ENCODE data around the gene SP5. TPM values are rescaled to one million over a fixed set of nuclear protein-coding genes. Genes with fewer than 3 reads are reported as not detected.

Gene SP5
- total and polyA plus RNA-seq, 9 of the 15 experiments (the other 6 are each of a cell fraction or from before 2014, with no cell fraction given), result 0.03 to 1.7 (median 0.16) TPM; not detected in 1

GRCh38 chr2:170740660-170741059, 25.5 kb downstream of the SP5 start (continued):
- TF ChIP-seq REST (IDR thresholded peaks at IDR 0.05; ENCODE audit: borderline replicate concordance), result no peak
- TF ChIP-seq REST (CRISPR knock-in tag; IDR thresholded peaks at IDR 0.05; ENCODE audit: low read depth), result no peak
- no peak for TF ChIP-seq VEZF1 (CRISPR knock-in tag; IDR thresholded peaks at IDR 0.05)
- TF ChIP-seq GTF2A2 (tag; IDR thresholded peaks at IDR 0.05), result no peak
- no peak for TF ChIP-seq TEAD2 (tag; IDR thresholded peaks at IDR 0.05)
- TF ChIP-seq ZNF436 (CRISPR knock-in tag; IDR thresholded peaks at IDR 0.05), result no peak
- TF ChIP-seq TOE1 (IDR thresholded peaks at IDR 0.05; ENCODE audit: borderline replicate concordance), result no peak
- no peak for TF ChIP-seq TOE1 (CRISPR knock-in tag; IDR thresholded peaks at IDR 0.05; ENCODE audit: borderline replicate concordance, low read depth)
- TF ChIP-seq ZNF609 (CRISPR knock-in tag; IDR thresholded peaks at IDR 0.05; ENCODE audit: borderline replicate concordance), result no peak
- no peak for TF ChIP-seq PATZ1 (CRISPR knock-in tag; IDR thresholded peaks at IDR 0.05; ENCODE audit: borderline replicate concordance)
- TF ChIP-seq CHD4 (IDR thresholded peaks at IDR 0.05; ENCODE audit: insufficient read depth, insufficient replicate concordance, low read depth, low read length, poor library complexity, severe bottlenecking), result no peak
